ENCODE data around the gene CMIP. TPM values are rescaled to one million over a fixed set of nuclear protein-coding genes. Genes with fewer than 3 reads are reported as not detected.

CMIP gene
- total RNA-seq, 6 experiments from 2014 or later = 12.2 to 23.0 (median 16.5) TPM

GRCh38 chr16:81567087-81567486 is 122.5 kb downstream of the CMIP start:
- Histone ChIP-seq H3K9me3 (no peaks in the 10 kb centered on the region), H3K4me1 (peaks cover 0 to 6% (median 3%) of the 10 kb centered on the region in 4 donors), H3K27ac (no peak overlapping the region), H3K4me3 (no peak overlapping the region), H3K27me3 (no peaks in the 10 kb centered on the region), H3K36me3 (no peaks in the 10 kb centered on the region)
- 0% methylated on average over 1 of the region's 13 CpGs for WGBS (ENCODE audit: insufficient coverage, low coverage, low lambda C conversion rate, missing lambda C conversion rate)
- ATAC-seq = no peak
- intact Hi-C loops (cut with DNase I) = no loop called here
- DNase-seq = no peak
- TF ChIP-seq CTCF (IDR thresholded peaks at IDR 0.05) (no peak), POLR2A (IDR thresholded peaks at IDR 0.05) (no peak)

DNA sequence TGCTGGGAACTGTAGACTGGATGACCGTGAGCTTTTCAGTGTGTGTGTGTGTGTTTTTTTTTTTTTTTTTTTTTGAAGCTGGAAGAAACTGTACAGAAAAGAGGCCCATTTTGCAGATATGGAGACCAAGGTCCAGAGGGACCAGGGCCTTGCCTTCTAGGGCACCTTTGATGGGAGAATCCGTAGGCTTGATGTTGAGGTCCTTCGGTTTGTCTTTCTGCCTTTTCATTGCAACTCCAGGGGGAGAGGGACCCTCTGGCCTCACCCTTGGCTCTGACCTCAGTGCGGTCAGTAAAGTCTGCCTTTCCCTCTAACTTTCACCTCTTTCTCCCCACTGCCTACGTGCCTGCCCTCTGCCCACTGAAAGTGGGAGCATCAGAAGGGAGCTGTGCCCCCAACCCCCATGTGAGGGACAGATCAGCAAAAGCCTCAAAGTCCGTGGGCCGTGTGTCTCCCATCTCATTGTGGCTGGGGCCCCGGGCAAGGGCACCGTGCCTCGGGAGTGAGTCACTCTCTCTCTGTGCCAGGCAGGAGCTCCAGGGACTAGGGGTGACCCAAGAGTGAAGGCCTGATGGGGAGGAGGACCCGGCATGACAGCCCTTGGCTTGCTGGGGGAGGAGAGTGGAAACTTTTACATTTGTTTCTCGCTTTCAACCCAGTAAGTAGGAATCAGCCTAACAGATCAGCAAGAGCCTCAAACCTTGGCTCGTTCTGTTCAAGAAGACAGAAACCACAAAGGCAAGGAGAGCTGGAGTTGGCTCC is 123.6 kb downstream of the CMIP start:
- intact Hi-C loops (cut with DNase I) = no loop called here
- Histone ChIP-seq H3K36me3 (no peaks in the 10 kb centered on the region), H3K27ac (no peak overlapping the region), H3K4me1 (peaks cover 0 to 6% (median 3%) of the 10 kb centered on the region in 4 donors), H3K27me3 (no peaks in the 10 kb centered on the region), H3K9me3 (no peaks in the 10 kb centered on the region), H3K4me3 (no peak overlapping the region)
- peak in 1 of 3 donors; percentile 71 for DNase-seq
- ATAC-seq = peak; percentile 19 to 90 (median 57)
- TF ChIP-seq POLR2A (IDR thresholded peaks at IDR 0.05) = no peak
- no peak for TF ChIP-seq CTCF (IDR thresholded peaks at IDR 0.05)
- WGBS (ENCODE audit: insufficient coverage, low coverage, low lambda C conversion rate, missing lambda C conversion rate) = 43% methylated on average over 8 of the region's 13 CpGs

GRCh38 chr16:81568749-81569087 is 124.1 kb downstream of the CMIP start:
- H3K9me3 ChIP-seq = no peaks in the 10 kb centered on the region
- peaks cover 0 to 6% (median 3%) of the 10 kb centered on the region in 4 donors for H3K4me1 ChIP-seq
- no peak overlapping the region for H3K27ac ChIP-seq
- 76% methylated on average over 8 of the region's 8 CpGs for WGBS (ENCODE audit: insufficient coverage, low coverage, low lambda C conversion rate, missing lambda C conversion rate)
- no peaks in the 10 kb centered on the region for H3K27me3 ChIP-seq
- ATAC-seq = no peak
- DNase-seq = no peak
- intact Hi-C loops (cut with DNase I) = no loop called here
- H3K36me3 ChIP-seq = no peaks in the 10 kb centered on the region
- no peak overlapping the region for H3K4me3 ChIP-seq
- no peak for TF ChIP-seq POLR2A (IDR thresholded peaks at IDR 0.05)
- TF ChIP-seq CTCF (IDR thresholded peaks at IDR 0.05) = no peak

DNA sequence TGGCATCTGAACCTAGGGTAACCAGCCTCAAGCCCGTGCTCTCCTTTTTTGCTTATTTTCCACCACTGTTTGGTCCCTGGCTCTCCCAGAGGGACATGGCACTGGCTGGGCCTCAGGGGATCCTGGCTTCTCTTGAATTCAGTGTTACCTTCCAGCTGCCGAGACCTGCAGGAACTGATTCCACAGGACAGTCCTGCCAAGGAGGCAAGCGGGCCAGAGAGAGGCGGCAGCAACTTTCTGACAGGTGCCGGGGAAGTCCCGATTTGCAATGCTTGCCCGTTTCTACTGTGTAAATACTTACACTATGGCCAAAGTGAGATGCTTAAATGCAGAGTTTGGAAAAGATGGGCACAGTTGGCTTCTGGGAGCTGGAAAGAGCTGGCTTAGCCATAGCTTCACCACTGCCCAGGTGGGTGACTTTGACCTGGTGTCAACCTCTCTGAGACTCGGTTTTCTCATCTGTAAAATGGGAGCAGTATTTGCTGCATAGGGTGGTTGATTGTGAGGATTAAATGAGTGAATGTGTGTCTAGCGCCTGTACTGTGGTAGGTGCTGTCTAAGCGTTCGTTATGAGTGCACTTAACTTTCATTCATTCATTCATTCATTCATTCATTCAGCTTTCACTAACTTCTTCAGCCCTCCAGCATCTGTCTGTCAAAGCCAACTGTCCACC is 124.9 kb downstream of the CMIP start:
- no peak overlapping the region for H3K27ac ChIP-seq

More for the DNA sequence above, 124.9 kb downstream of the CMIP start:
- TF ChIP-seq POLR2A (IDR thresholded peaks at IDR 0.05) (no peak), CTCF (IDR thresholded peaks at IDR 0.05) (no peak)
- peaks cover 0 to 9% (median 3%) of the 10 kb centered on the region in 4 donors for H3K4me1 ChIP-seq
- ATAC-seq (peak; percentile 63 to 82 (median 75)), DNase-seq (peak in 2 of 3 donors; percentile 57 to 67)
- H3K36me3 ChIP-seq = no peaks in the 10 kb centered on the region
- no peak overlapping the region for H3K4me3 ChIP-seq
- no peaks in the 10 kb centered on the region for H3K27me3 ChIP-seq
- intact Hi-C loops (cut with DNase I) = no loop called here
- no peaks in the 10 kb centered on the region for H3K9me3 ChIP-seq
- WGBS (ENCODE audit: insufficient coverage, low coverage, low lambda C conversion rate, missing lambda C conversion rate) = 33% methylated on average over 9 of the region's 11 CpGs

All from right lobe of liver (tissue), 6 donors.